Liver (tissue), 2 donors: Measurements from ENCODE around the gene YWHAB.

Experiments used
- CTCF ChIP-seq: fragments of 150-350 bp; IDR thresholded peaks from 2 replicates; pipeline ENCODE4 v1.5.1; 2017; ENCODE audit warnings: improper control_type of control experiment, low read depth, low read length; ENCODE audit not compliant: missing input control
- ZBTB33 ChIP-seq: IDR thresholded peaks from 2 replicates; pipeline ENCODE4 v1.6.1; 2016; ENCODE audit warnings: antibody characterized with exemption
- donor health status: healthy.

- no peak for TF ChIP-seq ZBTB33
- peak; percentile 57 for TF ChIP-seq CTCF
Observed at GRCh38 chr20:44911264-44911921, 25.9 kb downstream of the YWHAB start.
